ENCODE measurements around the gene ATP5ME.

The ATP5ME gene

GRCh38 chr4:674172-675035 lies at the start of gene ATP5ME, which contains the start of gene MYL5:
Gene ATP5ME (minus strand): TSS chr4:674276. CDS start chr4:674247, 29 bp downstream.
Gene MYL5 (plus strand): TSS chr4:674542. CDS start chr4:678027, 3,485 bp downstream.
- ChIA-PET POLR2A (interaction anchor here (0.6 to 1.0 kb wide), 2 partner anchors 10 to 201 kb away, joined by 3 read pairs; no protein-coding TSS in a partner anchor), CTCF (interaction anchor here (0.6 to 3.2 kb wide), 5 partner anchors 10 to 135 kb away, joined by 3 to 25 read pairs (median 6); no protein-coding TSS in a partner anchor)
- H3K4me3 ChIP-seq (ENCODE audit: low read depth, low read length) = peak within 1 kb of the TSS; percentile 82
- DNase-seq (ENCODE audit: low read depth, low spot score) = peak; percentile 49
- TF ChIP-seq CTCF (IDR thresholded peaks at IDR 0.05; ENCODE audit: insufficient read depth, low read length, missing control alignments) = peak; percentile 93

GRCh38 chr4:722851-723360 lies 48.8 kb upstream of the ATP5ME start:
- ChIA-PET CTCF (interaction anchor here (2.3 kb wide), 1 partner anchor 19 kb away, joined by 8 read pairs; no protein-coding TSS in a partner anchor), POLR2A (no interaction called here)
- no peak overlapping the region for H3K4me3 ChIP-seq (ENCODE audit: low read depth, low read length)
- no peak for TF ChIP-seq CTCF (IDR thresholded peaks at IDR 0.05; ENCODE audit: insufficient read depth, low read length, missing control alignments)
- no peak for DNase-seq (ENCODE audit: low read depth, low spot score)

- no peak for DNase-seq (ENCODE audit: low read depth, low spot score)
- no peak for TF ChIP-seq CTCF (IDR thresholded peaks at IDR 0.05; ENCODE audit: insufficient read depth, low read length, missing control alignments)
- POLR2A ChIA-PET = no interaction called here
- H3K4me3 ChIP-seq (ENCODE audit: low read depth, low read length) = no peak overlapping the region
- CTCF ChIA-PET = interaction anchor here (1.3 kb wide), 1 partner anchor 20 kb away, joined by 4 read pairs; no protein-coding TSS in a partner anchor
Observed at GRCh38 chr4:722169-722725, 48.2 kb upstream of the ATP5ME start.

GRCh38 chr4:721261-722168 lies 47.4 kb upstream of the ATP5ME start:
- no peak for TF ChIP-seq CTCF (IDR thresholded peaks at IDR 0.05; ENCODE audit: insufficient read depth, low read length, missing control alignments)
- no peak for DNase-seq (ENCODE audit: low read depth, low spot score)
- H3K4me3 ChIP-seq (ENCODE audit: low read depth, low read length) = no peak overlapping the region
- ChIA-PET POLR2A (no interaction called here), CTCF (interaction anchor here (1.3 kb wide), 1 partner anchor 21 kb away, joined by 4 read pairs; no protein-coding TSS in a partner anchor)

GRCh38 chr4:720111-720860 lies 46.2 kb upstream of the ATP5ME start:
- H3K4me3 ChIP-seq (ENCODE audit: low read depth, low read length) = no peak overlapping the region
- ChIA-PET POLR2A (no interaction called here), CTCF (interaction anchor here (0.7 to 1.9 kb wide), 3 partner anchors 11 to 22 kb away, joined by 3 to 7 read pairs (median 6); no protein-coding TSS in a partner anchor)
- no peak for TF ChIP-seq CTCF (IDR thresholded peaks at IDR 0.05; ENCODE audit: insufficient read depth, low read length, missing control alignments)
- no peak for DNase-seq (ENCODE audit: low read depth, low spot score)
